GM19025 (cell line): ENCODE data around the gene LIN37.

Source experiments
- ATAC-seq: cut with Tn5 transposase; IDR thresholded peaks from one replicate; pipeline ENCODE4 v1.9.1; 2021; ENCODE audit warnings: mild to moderate bottlenecking, low read depth, moderate library complexity; ENCODE audit not compliant: unreplicated experiment

The LIN37 gene

GRCh38 chr19:35750167-35750566 is 1.8 kb downstream of the LIN37 start:
- no peak for ATAC-seq

GRCh38 chr19:35751839-35752745 is 3.7 kb downstream of the LIN37 start:
- ATAC-seq, result no peak

DNA sequence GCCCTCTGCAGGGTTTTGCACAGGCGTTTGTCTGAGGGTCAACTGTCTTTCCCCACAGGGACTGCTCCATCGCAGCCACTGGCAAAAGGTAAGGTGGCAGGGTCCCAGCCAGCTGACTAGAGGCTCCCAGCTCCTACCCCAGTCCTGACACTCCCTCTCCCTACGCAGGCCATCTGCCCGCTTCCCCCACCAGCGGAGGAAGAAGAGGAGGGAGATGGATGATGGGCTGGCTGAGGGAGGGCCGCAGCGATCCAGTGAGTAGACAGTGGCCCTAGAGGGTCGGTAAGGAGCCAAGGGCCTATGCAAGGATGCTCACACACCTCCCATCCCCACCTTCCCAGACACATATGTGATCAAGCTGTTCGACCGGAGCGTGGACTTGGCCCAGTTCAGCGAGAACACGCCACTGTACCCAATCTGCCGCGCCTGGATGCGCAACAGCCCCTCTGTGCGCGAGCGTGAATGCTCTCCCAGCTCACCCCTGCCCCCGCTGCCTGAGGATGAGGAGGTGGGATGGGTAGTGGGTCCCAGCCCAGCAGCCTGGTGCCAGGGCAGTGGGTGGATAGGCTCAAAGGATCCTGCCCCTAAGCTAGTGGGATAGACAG is 4.5 kb downstream of the LIN37 start:
- no peak for ATAC-seq

- no peak for ATAC-seq
These were observed 5.4 kb downstream of the LIN37 start for GRCh38 chr19:35753634-35754369.

DNA sequence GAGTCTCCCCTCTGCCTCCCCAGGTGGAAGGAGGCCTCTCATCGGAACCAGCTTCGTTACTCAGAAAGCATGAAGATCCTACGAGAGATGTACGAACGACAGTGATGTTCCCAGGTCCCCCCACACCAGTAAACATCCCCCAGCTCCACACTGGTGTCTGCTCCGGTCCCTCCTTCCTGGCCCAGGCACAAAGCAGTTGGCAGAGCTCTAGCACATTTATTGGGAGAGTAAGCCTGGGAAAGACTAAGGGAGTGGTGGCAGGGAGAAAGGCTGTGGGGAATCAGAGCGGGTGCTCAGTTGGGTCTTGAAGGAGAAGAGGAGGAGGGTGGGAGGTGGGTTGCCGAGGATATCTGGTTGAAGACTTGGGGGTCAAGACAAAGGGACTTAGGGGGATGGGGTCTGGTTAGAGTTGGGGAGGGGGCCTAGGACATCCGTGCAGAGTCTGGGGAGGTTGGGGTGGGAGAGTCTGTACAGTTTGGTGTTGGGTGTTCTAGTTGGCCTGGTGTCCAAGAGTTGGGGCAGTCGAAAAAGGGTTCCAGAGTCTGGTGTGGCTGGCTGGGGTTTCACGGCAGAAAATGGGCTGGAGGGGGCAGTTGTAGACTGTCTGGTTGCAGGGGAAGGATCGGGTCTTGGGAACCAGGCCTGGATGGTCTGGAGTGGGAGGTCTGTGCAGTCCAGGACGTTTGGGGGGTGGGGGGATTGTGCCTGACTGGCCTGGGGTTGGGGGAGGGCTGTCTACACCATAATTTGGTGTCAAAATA is 6.2 kb downstream of the LIN37 start:
- no peak for ATAC-seq

- no peak for ATAC-seq
These were observed 6.8 kb downstream of the LIN37 start for GRCh38 chr19:35755131-35755549.

DNA sequence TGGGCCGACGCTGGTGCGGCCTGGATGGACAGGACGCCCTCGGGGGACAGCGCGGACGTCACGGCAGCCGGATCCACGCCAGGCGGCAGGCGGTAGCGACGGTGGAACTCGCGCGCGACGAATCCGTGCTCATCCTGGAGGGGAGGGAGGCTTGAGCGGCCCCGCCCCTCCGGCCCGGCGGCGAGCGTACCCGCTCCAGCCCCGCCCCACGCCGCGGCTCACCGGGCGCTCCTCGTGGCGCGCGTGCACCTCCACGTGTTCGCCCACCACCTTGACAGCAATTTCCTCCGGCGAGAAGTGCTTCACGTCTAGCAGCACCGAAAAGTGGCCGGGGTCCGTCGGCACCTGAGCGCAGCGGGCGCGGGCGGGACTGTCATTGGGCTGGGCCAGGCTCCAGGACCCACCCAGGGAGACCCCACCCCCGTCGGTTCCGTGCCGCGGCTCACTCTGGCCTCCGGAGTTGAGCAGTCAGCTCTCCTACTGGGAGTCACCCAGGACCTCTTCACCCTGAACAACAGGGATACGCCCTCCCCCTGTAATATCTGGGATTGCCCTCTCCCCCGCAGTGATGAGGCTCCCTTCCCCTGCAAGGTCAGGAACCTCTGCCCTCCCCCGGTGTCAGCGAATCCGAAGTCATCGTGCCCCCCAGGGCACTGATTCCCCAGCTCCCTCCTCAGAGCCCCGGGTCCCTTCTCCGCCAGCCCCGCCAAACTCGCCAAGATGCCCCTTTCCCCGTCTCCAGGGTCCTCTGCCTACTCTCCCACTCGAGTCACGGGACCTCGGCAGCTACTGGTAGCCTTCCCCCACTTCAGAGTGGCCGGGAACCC is 7.4 kb downstream of the LIN37 start:
- no peak for ATAC-seq

GRCh38 chr19:35756377-35757230 is 8.2 kb downstream of the LIN37 start, which contains the start of gene HSPB6:
Gene HSPB6, minus strand, starts transcription at chr19:35757029. Its CDS starts 21 bp downstream, at chr19:35757008.
- no peak for ATAC-seq

GRCh38 chr19:35757231-35757748 is 8.9 kb downstream of the LIN37 start:
- no peak for ATAC-seq

GRCh38 chr19:35757749-35758608 is 9.6 kb downstream of the LIN37 start, which contains the start of gene PROSER3:
Gene PROSER3, plus strand, starts transcription at chr19:35758176. Its CDS starts 40 bp downstream, at chr19:35758216.
- peak; percentile 93 for ATAC-seq

DNA sequence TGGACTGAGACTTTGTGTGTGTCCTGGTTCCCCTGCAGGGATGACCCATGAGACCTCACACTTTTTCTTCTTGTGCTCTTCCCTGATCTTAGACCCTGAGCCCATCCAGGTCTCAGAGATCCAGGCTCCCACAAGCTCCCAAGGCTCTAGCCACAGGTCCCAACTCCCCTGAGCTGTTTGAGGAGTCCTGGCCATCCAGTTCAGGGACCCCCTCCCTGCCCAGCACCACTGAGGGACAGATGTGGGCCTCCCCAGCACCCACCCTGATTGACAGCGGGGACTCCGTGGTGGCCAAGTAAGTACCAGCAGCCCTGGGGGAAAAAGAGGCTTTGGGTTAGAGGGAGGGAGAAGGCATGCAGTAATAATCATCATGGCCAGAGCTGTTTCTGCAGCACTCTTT is 11.3 kb downstream of the LIN37 start:
- ATAC-seq, result no peak

- no peak for ATAC-seq
These were observed 12.5 kb downstream of the LIN37 start for GRCh38 chr19:35760711-35761349.

DNA sequence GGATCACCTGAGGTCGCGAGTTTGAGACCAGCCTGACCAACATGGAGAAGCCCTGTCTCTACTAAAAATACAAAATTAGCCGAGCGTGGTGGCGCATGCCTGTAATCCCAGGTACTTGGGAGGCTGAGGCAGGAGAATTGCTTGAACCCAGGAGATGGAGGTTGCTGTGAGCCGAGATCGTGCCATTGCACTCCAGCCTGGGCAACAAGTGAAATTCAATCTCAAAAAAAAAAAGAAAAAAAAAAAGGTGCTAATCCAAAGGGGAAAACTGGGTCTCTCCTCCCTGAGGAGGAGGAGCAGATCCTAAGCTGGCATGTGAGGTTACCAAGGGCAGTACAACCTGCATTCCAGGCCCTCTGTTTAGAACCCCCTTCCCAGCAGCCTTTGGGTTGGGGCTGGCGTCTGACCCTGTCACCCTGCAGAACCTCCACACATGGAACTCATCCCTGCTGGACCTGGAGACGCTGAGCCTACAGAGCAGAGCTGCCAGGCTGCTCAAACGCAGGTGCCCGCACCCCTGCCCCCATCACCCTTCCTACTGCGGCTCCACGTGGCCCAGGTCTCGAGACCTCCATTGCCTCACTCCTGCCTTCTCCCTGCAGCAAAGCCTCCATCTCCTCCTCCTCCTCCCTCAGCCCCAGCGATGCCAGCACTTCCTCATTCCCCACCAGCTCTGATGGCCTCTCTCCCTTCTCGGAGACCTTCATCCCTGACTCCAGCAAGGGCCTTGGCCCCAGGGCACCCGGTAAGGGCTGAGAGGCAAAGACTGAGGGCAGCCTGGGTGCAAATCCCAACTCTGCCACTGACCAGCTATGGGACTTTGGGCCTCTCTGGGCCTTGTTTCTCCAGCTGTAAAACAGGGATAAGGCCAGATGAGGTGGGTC is 16.3 kb downstream of the LIN37 start:
- no peak for ATAC-seq

DNA sequence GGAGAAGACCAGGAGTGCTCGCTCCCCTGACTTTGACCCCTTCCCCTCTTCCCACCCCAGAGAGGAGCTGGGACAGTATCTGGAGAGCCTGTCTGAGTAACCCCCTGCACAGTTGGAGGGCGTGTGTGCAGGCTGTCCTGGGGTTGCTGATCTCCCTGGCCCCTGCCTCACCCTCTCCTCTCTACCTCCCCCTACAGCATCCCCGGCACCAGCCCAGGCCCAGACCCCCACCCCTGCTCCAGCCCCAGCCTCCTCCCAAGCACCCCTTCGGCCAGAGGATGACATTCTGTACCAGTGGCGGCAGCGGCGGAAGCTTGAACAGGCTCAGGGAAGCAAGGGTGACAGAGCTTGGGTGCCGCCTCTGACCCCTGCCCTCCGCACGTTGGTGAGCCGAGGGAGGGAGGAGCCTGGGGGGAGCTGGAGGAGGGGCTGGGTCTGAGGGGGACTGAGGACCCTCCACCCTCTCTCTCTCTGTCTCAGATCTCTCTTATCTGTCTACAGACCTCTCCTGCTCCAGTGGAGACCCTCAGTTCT is 18.3 kb downstream of the LIN37 start:
- ATAC-seq, result no peak

DNA sequence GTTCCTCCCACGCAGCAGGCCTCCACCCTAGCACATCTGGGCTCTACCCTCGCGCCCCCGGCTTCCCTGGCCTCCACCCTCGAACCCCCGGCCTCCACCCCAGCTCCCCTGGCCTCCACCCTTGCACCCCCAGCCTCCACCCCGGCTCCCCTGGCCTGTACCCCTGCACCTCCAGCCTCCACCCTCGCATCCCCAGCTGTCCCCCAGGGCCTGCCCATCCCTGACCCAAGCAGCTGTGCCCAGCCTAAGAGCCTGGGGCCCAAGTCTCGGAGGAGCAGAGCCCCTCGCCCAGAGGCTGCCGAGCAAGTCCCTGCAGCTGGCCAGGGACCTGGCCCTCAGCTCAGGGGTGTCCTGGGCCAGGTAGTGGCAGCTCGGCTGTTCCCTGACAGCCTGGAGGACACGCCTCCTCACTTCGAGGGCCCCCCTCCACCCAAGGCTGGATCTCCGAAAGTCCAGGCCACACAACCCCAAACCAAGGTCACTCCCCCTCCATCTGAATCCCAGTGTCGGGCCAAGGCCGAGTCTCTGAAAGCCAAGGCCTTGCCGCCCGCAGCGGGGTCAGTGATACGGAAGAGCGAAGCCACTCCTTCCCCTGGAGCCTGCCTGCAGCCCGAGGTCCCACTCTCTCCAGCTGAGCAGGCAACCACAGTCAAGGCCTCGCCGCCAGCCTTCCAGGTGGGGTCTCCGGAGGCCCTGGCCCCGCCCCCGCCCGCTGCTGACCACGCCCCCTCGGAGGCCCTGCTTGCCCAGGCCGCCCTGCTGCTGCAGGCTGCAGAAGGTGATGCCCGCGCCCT is 19.1 kb downstream of the LIN37 start:
- ATAC-seq, result no peak
